ENCODE measurements around the gene TMA7B. TPM values are rescaled to one million over a fixed set of nuclear protein-coding genes. Genes with fewer than 3 reads are reported as not detected.

The TMA7B gene
- total RNA-seq, 1 donor, result not detected

DNA sequence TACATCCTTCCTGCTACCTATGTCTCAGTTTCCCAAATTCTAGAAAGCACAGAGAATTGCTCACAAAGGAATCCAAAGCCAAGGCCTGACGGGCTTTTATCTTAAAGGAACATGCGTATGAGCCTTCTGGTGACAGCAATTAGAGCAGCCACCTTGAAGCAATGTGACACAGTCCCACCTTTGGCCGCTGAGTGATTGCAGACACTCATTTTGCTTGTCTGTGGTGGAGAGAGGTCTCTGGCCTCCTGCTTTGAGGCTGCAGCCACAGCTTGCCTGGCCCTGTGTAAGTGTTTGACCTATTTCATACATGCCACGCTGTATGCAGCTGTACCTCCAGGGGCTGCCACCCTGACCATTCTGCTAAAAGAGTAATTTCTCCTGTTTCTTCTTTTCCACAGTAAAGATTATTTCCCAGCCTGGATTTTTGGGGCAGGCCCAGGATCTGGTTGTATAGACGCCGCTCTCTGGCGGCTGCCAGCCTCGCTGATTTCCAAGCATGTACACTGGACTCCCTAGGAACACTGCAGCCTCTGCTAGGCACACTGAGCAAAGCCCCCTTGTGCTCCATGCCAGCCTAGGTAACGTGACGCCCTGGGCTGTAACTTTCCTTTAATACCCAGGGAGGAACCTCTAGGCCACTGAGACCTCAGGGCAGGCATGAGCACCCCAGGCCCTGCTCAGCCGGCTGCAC lies 1.1 kb upstream of the TMA7B start:
- Histone ChIP-seq H3K4me2 (ENCODE audit: insufficient read depth, low read length) (no peak overlapping the region), H3K79me2 (ENCODE audit: insufficient read depth, low read length) (no peaks in the 10 kb centered on the region), H3K36me3 (ENCODE audit: insufficient read depth, low read length) (no peaks in the 10 kb centered on the region), H3K27ac (ENCODE audit: low read depth, low read length) (no peak overlapping the region), H3K9me3 (ENCODE audit: low read depth, low read length) (no peaks in the 10 kb centered on the region), H2AFZ (ENCODE audit: low read length) (peak overlapping the region; percentile 84), H3K4me3 (ENCODE audit: insufficient read depth, low read length) (no peak overlapping the region), H4K20me1 (ENCODE audit: insufficient read depth, low read length) (no peaks in the 10 kb centered on the region), H3K4me1 (ENCODE audit: insufficient read depth, low read length) (peaks cover 24% of the 10 kb centered on the region), H3K27me3 (ENCODE audit: insufficient read depth, low read length) (no peaks in the 10 kb centered on the region)
- DNase-seq (ENCODE audit: insufficient read length, low spot score, missing footprints), result no peak
- TF ChIP-seq, protein P1, sequence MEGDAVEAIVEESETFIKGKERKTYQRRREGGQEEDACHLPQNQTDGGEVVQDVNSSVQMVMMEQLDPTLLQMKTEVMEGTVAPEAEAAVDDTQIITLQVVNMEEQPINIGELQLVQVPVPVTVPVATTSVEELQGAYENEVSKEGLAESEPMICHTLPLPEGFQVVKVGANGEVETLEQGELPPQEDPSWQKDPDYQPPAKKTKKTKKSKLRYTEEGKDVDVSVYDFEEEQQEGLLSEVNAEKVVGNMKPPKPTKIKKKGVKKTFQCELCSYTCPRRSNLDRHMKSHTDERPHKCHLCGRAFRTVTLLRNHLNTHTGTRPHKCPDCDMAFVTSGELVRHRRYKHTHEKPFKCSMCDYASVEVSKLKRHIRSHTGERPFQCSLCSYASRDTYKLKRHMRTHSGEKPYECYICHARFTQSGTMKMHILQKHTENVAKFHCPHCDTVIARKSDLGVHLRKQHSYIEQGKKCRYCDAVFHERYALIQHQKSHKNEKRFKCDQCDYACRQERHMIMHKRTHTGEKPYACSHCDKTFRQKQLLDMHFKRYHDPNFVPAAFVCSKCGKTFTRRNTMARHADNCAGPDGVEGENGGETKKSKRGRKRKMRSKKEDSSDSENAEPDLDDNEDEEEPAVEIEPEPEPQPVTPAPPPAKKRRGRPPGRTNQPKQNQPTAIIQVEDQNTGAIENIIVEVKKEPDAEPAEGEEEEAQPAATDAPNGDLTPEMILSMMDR (IDR thresholded peaks at IDR 0.05; ENCODE audit: extremely low read depth, low read depth, low read length), result no peak

DNA sequence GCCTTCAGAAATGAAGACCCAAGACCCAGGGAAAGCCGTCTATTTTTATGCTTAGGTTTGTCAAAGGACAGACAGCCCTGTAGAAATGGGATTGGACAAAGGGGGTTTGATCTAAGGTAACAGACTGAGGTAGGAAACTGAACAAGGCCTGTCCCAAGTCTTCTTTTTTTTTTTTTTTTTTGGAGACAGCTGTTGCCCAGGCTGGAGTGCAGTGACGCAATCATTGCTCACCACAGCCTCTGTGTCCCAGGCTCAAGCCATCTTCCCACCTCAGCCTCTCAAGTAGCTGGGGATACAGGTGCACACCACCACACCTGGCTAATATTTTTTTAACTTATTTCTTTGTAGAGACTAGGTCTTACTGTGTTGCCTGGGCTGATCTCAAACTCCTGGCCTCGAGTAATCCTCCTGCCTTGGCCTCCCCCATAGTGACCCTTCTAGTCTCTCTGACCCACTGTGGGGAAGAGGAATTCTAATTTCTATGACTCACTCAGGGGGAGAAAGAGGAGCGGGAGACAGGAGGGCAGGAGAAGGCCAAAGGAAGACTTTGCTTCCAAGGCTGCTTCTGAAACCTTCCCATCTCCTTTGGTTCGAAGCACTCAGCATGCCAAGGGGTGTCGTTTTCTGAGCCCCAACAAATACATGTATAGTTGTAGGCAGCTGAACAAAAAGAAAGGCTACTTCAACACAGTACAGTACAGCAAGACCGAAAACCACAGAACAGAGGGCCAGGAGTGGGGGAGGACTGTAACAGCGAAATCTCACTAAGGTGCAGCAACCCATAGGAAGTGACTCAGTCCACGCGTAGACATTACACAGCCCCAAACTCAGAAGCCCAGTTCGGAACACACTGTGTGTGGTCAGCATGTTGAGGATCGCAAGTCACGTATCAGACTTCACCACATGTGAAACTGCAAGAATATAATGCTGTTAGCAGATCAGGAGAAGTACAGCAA lies 872 bp downstream of the TMA7B start:
- H3K4me2 ChIP-seq (ENCODE audit: insufficient read depth, low read length), result peak overlapping the region; percentile 72
- peaks cover 24% of the 10 kb centered on the region for H3K4me1 ChIP-seq (ENCODE audit: insufficient read depth, low read length)
- no peaks in the 10 kb centered on the region for H3K9me3 ChIP-seq (ENCODE audit: low read depth, low read length)
- no peaks in the 10 kb centered on the region for H3K79me2 ChIP-seq (ENCODE audit: insufficient read depth, low read length)
- no peaks in the 10 kb centered on the region for H3K36me3 ChIP-seq (ENCODE audit: insufficient read depth, low read length)
- DNase-seq (ENCODE audit: insufficient read length, low spot score, missing footprints), result peak; percentile 92
- H3K27ac ChIP-seq (ENCODE audit: low read depth, low read length), result peak overlapping the region; percentile 68
- TF ChIP-seq, protein P1 (IDR thresholded peaks at IDR 0.05; ENCODE audit: extremely low read depth, low read depth, low read length), result no peak
- H4K20me1 ChIP-seq (ENCODE audit: insufficient read depth, low read length), result no peaks in the 10 kb centered on the region
- peak overlapping the region; percentile 14 for H3K4me3 ChIP-seq (ENCODE audit: insufficient read depth, low read length)
- no peaks in the 10 kb centered on the region for H3K27me3 ChIP-seq (ENCODE audit: insufficient read depth, low read length)
- H2AFZ ChIP-seq (ENCODE audit: low read length), result peak overlapping the region; percentile 57

DNA sequence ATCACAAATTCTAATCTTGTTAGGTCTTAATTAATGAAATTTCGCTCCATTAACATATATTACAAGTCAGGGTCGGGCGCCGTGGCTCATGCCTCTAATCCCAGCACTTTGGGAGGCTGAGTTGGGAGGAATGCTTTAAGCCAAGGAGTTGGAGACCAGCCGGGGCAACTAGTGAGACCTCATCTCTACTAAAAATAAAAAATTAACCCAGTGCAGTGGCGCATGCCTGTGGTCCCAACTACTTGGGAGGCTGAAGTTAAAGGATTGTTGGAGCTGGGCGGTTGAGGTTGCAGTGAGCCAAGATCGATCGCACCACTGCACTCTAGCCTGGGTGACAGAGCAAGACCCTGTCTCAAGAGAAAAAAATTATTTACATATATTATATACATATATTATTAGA lies 1.9 kb downstream of the TMA7B start:
- Histone ChIP-seq H3K4me1 (ENCODE audit: insufficient read depth, low read length) (peaks cover 31% of the 10 kb centered on the region), H3K79me2 (ENCODE audit: insufficient read depth, low read length) (no peaks in the 10 kb centered on the region), H3K27me3 (ENCODE audit: insufficient read depth, low read length) (no peaks in the 10 kb centered on the region), H3K4me3 (ENCODE audit: insufficient read depth, low read length) (no peak overlapping the region), H3K9me3 (ENCODE audit: low read depth, low read length) (no peaks in the 10 kb centered on the region), H3K36me3 (ENCODE audit: insufficient read depth, low read length) (no peaks in the 10 kb centered on the region), H4K20me1 (ENCODE audit: insufficient read depth, low read length) (no peaks in the 10 kb centered on the region), H3K4me2 (ENCODE audit: insufficient read depth, low read length) (peak overlapping the region; percentile 72), H2AFZ (ENCODE audit: low read length) (no peak overlapping the region), H3K27ac (ENCODE audit: low read depth, low read length) (peak overlapping the region; percentile 68)
- TF ChIP-seq, protein P1 (IDR thresholded peaks at IDR 0.05; ENCODE audit: extremely low read depth, low read depth, low read length), result no peak
- no peak for DNase-seq (ENCODE audit: insufficient read length, low spot score, missing footprints)

DNA sequence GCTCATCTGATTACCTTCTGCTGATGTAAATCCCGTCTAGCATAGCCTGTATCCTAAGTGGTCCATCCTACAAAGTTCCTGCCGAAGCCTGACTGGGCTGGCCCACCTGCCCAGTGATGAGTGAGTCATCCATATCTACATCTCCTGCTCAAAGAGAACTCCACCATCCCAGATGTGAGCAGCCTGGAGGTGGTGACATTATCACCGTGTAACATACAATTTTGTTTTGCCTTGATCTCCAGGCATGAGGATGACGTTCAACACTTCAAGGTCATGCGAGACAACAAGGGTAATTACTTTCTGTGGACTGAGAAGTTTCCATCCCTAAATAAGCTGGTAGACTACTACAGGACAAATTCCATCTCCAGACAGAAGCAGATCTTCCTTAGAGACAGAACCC lies 5.6 kb downstream of the TMA7B start:
- H3K27ac ChIP-seq (ENCODE audit: low read depth, low read length), result no peak overlapping the region
- no peak for DNase-seq (ENCODE audit: insufficient read length, low spot score, missing footprints)
- no peak overlapping the region for H3K4me2 ChIP-seq (ENCODE audit: insufficient read depth, low read length)
- no peaks in the 10 kb centered on the region for H3K79me2 ChIP-seq (ENCODE audit: insufficient read depth, low read length)
- no peaks in the 10 kb centered on the region for H3K27me3 ChIP-seq (ENCODE audit: insufficient read depth, low read length)
- H2AFZ ChIP-seq (ENCODE audit: low read length), result no peak overlapping the region
- H3K4me1 ChIP-seq (ENCODE audit: insufficient read depth, low read length), result peaks cover 25% of the 10 kb centered on the region
- TF ChIP-seq, protein P1 (IDR thresholded peaks at IDR 0.05; ENCODE audit: extremely low read depth, low read depth, low read length), result no peak
- H3K9me3 ChIP-seq (ENCODE audit: low read depth, low read length), result no peaks in the 10 kb centered on the region
- H4K20me1 ChIP-seq (ENCODE audit: insufficient read depth, low read length), result no peaks in the 10 kb centered on the region
- H3K36me3 ChIP-seq (ENCODE audit: insufficient read depth, low read length), result no peaks in the 10 kb centered on the region
- no peak overlapping the region for H3K4me3 ChIP-seq (ENCODE audit: insufficient read depth, low read length)

All from osteoblast (primary cell).